Measurements from ENCODE around the gene CIB4. TPM values are rescaled to one million over a fixed set of nuclear protein-coding genes. Genes with fewer than 3 reads are reported as not detected.

Gene CIB4
- total and polyA plus RNA-seq, 9 of the 15 experiments (the other 6 are each of a cell fraction or from before 2014, with no cell fraction given) = not detected

DNA sequence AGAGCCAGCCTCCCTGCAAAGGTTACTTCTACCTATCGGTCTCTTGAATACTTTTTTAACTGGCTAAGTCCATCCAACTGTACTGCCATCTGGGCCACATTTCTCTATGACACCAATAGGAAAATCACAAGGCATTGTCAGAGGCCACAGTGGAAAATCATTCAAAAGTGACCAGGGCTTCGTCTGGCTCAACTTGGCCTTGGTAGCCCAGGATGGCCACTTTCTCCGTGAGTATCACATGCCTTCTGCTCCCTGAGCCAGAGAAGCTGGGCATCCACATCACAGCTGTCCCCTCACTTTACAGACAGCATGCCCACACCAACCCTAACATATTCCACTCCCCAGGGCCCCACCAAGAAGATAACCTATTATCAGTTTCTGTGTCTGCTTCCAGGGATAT, 5.8 kb downstream of the CIB4 start:
- Histone ChIP-seq H3K4me2 (ENCODE audit: insufficient read depth, low read length) (no peak overlapping the region), H3K9me1 (ENCODE audit: control insufficient read depth, insufficient read depth, low read length) (no peaks in the 10 kb centered on the region), H3K9ac (ENCODE audit: insufficient read depth in 1 of 2, low read depth in 2 of 2, low read length in 2 of 2) (no peak overlapping the region), H3K27ac (ENCODE audit: extremely low read depth, low read depth, low read length) (no peak overlapping the region), H3K4me3 (no peak overlapping the region), H3K4me1 (replicated peaks in 1 of 2; ENCODE audit: control insufficient read depth in 2 of 2, insufficient read depth in 2 of 2, low read length in 2 of 2) (peaks cover 0 to 3% of the 10 kb centered on the region in 2 experiments; a peak in 3 of 5 replicates), H3K36me3 (ENCODE audit: control insufficient read depth, insufficient read depth, low read length) (no peaks in the 10 kb centered on the region), H3K9me3 (replicated peaks; ENCODE audit: control insufficient read depth, insufficient read depth, low read depth, low read length) (no peaks in the 10 kb centered on the region), H2AFZ (ENCODE audit: low read depth, low read length) (no peak overlapping the region), H4K20me1 (replicated peaks; ENCODE audit: control insufficient read depth, insufficient read depth, low read length) (0 out of 2 replicates have a peak, but pooled peaks cover 11% of the 10 kb centered on the region), H3K27me3 (ENCODE audit: control insufficient read depth in 2 of 2, insufficient read depth in 2 of 2, low read length in 2 of 2) (peaks cover 36 to 76% of the 10 kb centered on the region in 2 experiments; a peak in 4 of 5 replicates), H3K79me2 (ENCODE audit: control insufficient read depth, insufficient read depth, low read length) (no peaks in the 10 kb centered on the region)
- intact Hi-C loops (cut with micrococcal nuclease) (no loop called here), in situ Hi-C loops (cut with MboI) (no loop called here)
- 3% methylated on average over 3 of the region's 3 CpGs for WGBS (ENCODE audit: insufficient coverage, low coverage, missing lambda C conversion rate)
- POLR2A ChIA-PET = interaction anchor here (0.6 to 1.2 kb wide), 2 partner anchors 40 to 1168 kb away, joined by 3 read pairs; no protein-coding TSS in a partner anchor
- no peak for DNase-seq (ENCODE audit: extremely low read depth in 1 of 4, low spot score in 3 of 4)
- no peak for FAIRE-seq
- no peak for ATAC-seq
- TF ChIP-seq GTF2E2 (tag; IDR thresholded peaks at IDR 0.05) = no peak
- CTCF ChIA-PET (ENCODE audit: low intra/inter-chr PET ratio) = no interaction called here
- BruUV-seq (replicated peaks) = no TSS peak

DNA sequence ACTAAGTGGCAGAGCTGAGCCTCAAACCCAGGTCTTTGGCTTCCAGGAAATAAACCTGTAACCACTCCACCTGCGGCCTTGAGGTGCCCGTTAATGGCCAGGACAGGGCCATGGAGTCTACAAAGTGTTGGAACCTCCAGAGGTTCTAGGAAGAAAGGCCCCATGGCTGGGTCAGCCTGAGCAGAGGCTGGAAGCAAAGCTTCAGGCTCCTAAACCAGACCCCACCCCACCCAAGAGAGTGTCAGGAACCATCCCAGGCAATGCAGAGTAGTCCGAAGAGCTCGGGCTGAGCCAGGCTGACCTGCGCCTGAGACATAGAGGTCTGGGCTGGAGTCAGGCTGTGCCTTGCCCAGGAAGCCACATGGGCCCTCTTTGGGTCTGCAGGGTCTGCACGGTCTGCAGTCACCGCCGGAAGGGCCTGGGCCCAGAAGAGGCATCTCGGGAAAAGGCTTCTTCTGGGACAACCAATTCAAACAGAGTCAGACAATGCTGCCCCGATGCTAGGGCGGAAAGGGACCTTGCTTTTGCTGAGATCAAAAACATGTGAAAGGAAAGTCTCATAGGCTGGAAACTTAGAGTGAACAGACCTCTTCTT, 6.4 kb downstream of the CIB4 start:
- ATAC-seq (no peak), DNase-seq (ENCODE audit: extremely low read depth in 1 of 4, low spot score in 3 of 4) (no peak), FAIRE-seq (no peak)
- H3K27ac ChIP-seq (ENCODE audit: extremely low read depth, low read depth, low read length) = no peak overlapping the region
- BruUV-seq (replicated peaks) = no TSS peak
- H4K20me1 ChIP-seq (replicated peaks; ENCODE audit: control insufficient read depth, insufficient read depth, low read length) = peaks cover 16% of the 10 kb centered on the region; the same call in 1 of the 2 replicates
- WGBS (ENCODE audit: insufficient coverage, low coverage, missing lambda C conversion rate) = 5% methylated on average over 11 of the region's 11 CpGs
- H3K9me3 ChIP-seq (replicated peaks; ENCODE audit: control insufficient read depth, insufficient read depth, low read depth, low read length) = no peaks in the 10 kb centered on the region
- no peaks in the 10 kb centered on the region for H3K36me3 ChIP-seq (ENCODE audit: control insufficient read depth, insufficient read depth, low read length)
- no peaks in the 10 kb centered on the region for H3K9me1 ChIP-seq (ENCODE audit: control insufficient read depth, insufficient read depth, low read length)
- CTCF ChIA-PET (ENCODE audit: low intra/inter-chr PET ratio) = no interaction called here
- no peak overlapping the region for H3K4me2 ChIP-seq (ENCODE audit: insufficient read depth, low read length)
- intact Hi-C loops (cut with micrococcal nuclease) (no loop called here), in situ Hi-C loops (cut with MboI) (no loop called here)
- no peaks in the 10 kb centered on the region for H3K79me2 ChIP-seq (ENCODE audit: control insufficient read depth, insufficient read depth, low read length)
- H3K27me3 ChIP-seq (ENCODE audit: control insufficient read depth in 2 of 2, insufficient read depth in 2 of 2, low read length in 2 of 2) = peaks cover 42 to 78% of the 10 kb centered on the region in 2 experiments; a peak in 4 of 5 replicates
- no peak overlapping the region for H2AFZ ChIP-seq (ENCODE audit: low read depth, low read length)
- no peak overlapping the region for H3K9ac ChIP-seq (ENCODE audit: insufficient read depth in 1 of 2, low read depth in 2 of 2, low read length in 2 of 2)
- POLR2A ChIA-PET = interaction anchor here (0.6 to 1.2 kb wide), 2 partner anchors 15 to 152 kb away, joined by 3 read pairs; no protein-coding TSS in a partner anchor
- H3K4me1 ChIP-seq (replicated peaks in 1 of 2; ENCODE audit: control insufficient read depth in 2 of 2, insufficient read depth in 2 of 2, low read length in 2 of 2) = peaks cover 0 to 3% of the 10 kb centered on the region in 2 experiments; a peak in 3 of 5 replicates
- H3K4me3 ChIP-seq = no peak overlapping the region
- TF ChIP-seq BHLHE40 (IDR thresholded peaks at IDR 0.05; ENCODE audit: low read length) = no peak
- TF ChIP-seq, protein P1, sequence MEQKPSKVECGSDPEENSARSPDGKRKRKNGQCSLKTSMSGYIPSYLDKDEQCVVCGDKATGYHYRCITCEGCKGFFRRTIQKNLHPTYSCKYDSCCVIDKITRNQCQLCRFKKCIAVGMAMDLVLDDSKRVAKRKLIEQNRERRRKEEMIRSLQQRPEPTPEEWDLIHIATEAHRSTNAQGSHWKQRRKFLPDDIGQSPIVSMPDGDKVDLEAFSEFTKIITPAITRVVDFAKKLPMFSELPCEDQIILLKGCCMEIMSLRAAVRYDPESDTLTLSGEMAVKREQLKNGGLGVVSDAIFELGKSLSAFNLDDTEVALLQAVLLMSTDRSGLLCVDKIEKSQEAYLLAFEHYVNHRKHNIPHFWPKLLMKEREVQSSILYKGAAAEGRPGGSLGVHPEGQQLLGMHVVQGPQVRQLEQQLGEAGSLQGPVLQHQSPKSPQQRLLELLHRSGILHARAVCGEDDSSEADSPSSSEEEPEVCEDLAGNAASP (IDR thresholded peaks at IDR 0.05) = no peak
- no peak for TF ChIP-seq SMARCA4 (IDR thresholded peaks at IDR 0.05)
- TF ChIP-seq, protein P2, sequence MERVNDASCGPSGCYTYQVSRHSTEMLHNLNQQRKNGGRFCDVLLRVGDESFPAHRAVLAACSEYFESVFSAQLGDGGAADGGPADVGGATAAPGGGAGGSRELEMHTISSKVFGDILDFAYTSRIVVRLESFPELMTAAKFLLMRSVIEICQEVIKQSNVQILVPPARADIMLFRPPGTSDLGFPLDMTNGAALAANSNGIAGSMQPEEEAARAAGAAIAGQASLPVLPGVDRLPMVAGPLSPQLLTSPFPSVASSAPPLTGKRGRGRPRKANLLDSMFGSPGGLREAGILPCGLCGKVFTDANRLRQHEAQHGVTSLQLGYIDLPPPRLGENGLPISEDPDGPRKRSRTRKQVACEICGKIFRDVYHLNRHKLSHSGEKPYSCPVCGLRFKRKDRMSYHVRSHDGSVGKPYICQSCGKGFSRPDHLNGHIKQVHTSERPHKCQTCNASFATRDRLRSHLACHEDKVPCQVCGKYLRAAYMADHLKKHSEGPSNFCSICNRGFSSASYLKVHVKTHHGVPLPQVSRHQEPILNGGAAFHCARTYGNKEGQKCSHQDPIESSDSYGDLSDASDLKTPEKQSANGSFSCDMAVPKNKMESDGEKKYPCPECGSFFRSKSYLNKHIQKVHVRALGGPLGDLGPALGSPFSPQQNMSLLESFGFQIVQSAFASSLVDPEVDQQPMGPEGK (CRISPR knock-in tag; IDR thresholded peaks at IDR 0.05; ENCODE audit: borderline replicate concordance) = no peak
- no peak for TF ChIP-seq YY1 (IDR thresholded peaks at IDR 0.05; ENCODE audit: borderline replicate concordance in 1 of 3, control insufficient read depth in 1 of 3, extremely low read depth in 1 of 3, insufficient read depth in 3 of 3, insufficient read length in 1 of 3, insufficient replicate concordance in 2 of 3, low read depth in 1 of 3, low read length in 2 of 3)
- no peak for TF ChIP-seq SAP30 (IDR thresholded peaks at IDR 0.05; ENCODE audit: borderline replicate concordance, insufficient read depth, low read depth, low read length, poor library complexity, severe bottlenecking)
- no peak for TF ChIP-seq GTF2F1 (IDR thresholded peaks at IDR 0.05; ENCODE audit: low read depth, low read length)
- no peak for TF ChIP-seq TGIF2 (CRISPR knock-in tag; IDR thresholded peaks at IDR 0.05)
- TF ChIP-seq ARNT (IDR thresholded peaks at IDR 0.05) = no peak
